GM12878 (cell line): ENCODE results near the gene TRIM58. TPM values are rescaled to one million over a fixed set of nuclear protein-coding genes. Genes with fewer than 3 reads are reported as not detected.

ENCODE experiments used
- ATAC-seq: fragments of 200-7000 bp; cut with Tn5 transposase; 3 replicates; pipeline ENCODE4 v1.9.1; 2020; ENCODE audit warnings: mild to moderate bottlenecking, moderate library complexity
- BruUV-seq: library from RNA; stranded (reverse); fragments of 400-500 nt; replicated peaks from 2 replicates; lab custom pipeline; 2021; lab: Mats Ljungman, UMichigan
- CTCF ChIA-PET: fragments of 300-600 bp; sonication (Branson Sonifier 250); formaldehyde crosslinking; extraction: SDS; loops from one replicate; lab custom pipeline; 2021; ENCODE audit warnings: inconsistent platforms; lab: Yijun Ruan, JAX
- POLR2A ChIA-PET: fragments of 350-600 bp; formaldehyde crosslinking; extraction: SDS; loops from one replicate; lab custom pipeline; 2021; ENCODE audit warnings: inconsistent platforms; lab: Charles Lee
- RAD21 ChIA-PET: fragments of 300-600 bp; sonication (Branson Sonifier 250); formaldehyde crosslinking; loops from one replicate; lab custom pipeline; 2023; ENCODE audit warnings: antibody characterized with exemption; ENCODE audit not compliant: unreplicated experiment; lab: Charles Lee
- SMC1A ChIA-PET: fragments of 300-600 bp; sonication (Branson Sonifier 250); formaldehyde crosslinking; loops from one replicate; lab custom pipeline; 2023; ENCODE audit not compliant: unreplicated experiment, uncharacterized antibody; lab: Charles Lee
- DNase-seq: peaks from one replicate; pipeline ENCODE4 v3.0.0-alpha.2; 2011; ENCODE audit warnings: low read depth, low spot score
- FAIRE-seq: peaks from 3 replicates; lab custom pipeline; 2011; peaks lifted over from hg19 to GRCh38; lab: Jason Lieb, UNC
- H2AFZ ChIP-seq: 2 replicates; pipeline ENCODE4 v1.6.0; 2011; ENCODE audit warnings: low read depth, low read length, control low read depth; ENCODE audit not compliant: control insufficient read depth
- H3K27ac ChIP-seq: 2 replicates; pipeline ENCODE4 v1.5.1; 2011; ENCODE audit warnings: control low read depth; ENCODE audit not compliant: control insufficient read depth, insufficient read depth
- H3K27me3 ChIP-seq, 2 experiments: replicated peaks in 1 of 2; 2 replicates each; pipeline versions ENCODE4 v1.6.0 to v1.6.1; 2011; ENCODE audit warnings: low read length in 1 of 2; ENCODE audit not compliant: control insufficient read depth in 2 of 2, insufficient read depth in 2 of 2
- H3K36me3 ChIP-seq, 2 experiments: 2 replicates each; pipeline ENCODE4 v1.5.1; 2011; ENCODE audit warnings: low read length in 1 of 2; ENCODE audit not compliant: control insufficient read depth in 2 of 2, insufficient read depth in 2 of 2
- H3K4me1 ChIP-seq: 2 replicates; pipeline ENCODE4 v1.6.1; 2011; ENCODE audit warnings: mild to moderate bottlenecking, low read length, moderate library complexity, mixed read lengths; ENCODE audit not compliant: control insufficient read depth, insufficient read depth
- H3K4me2 ChIP-seq: 2 replicates; pipeline ENCODE4 v1.6.0; 2011; ENCODE audit warnings: control low read depth; ENCODE audit not compliant: control insufficient read depth, insufficient read depth
- H3K4me3 ChIP-seq: fragments of 200-600 bp; sonication (generic); 2 replicates; pipeline ENCODE4 v1.5.1; 2016
- H3K79me2 ChIP-seq: 2 replicates; pipeline ENCODE4 v1.6.0; 2011; ENCODE audit warnings: low read length; ENCODE audit not compliant: control insufficient read depth, insufficient read depth
- H3K9ac ChIP-seq: 2 replicates; pipeline ENCODE4 v1.8.0; 2011; ENCODE audit warnings: low read length, control low read depth, mixed read lengths; ENCODE audit not compliant: control insufficient read depth, insufficient read depth
- H3K9me3 ChIP-seq: replicated peaks from 3 replicates; pipeline ENCODE4 v1.5.1; 2011; ENCODE audit warnings: mild to moderate bottlenecking, low read length; ENCODE audit not compliant: control insufficient read depth, insufficient read depth
- H4K20me1 ChIP-seq: 2 replicates; pipeline ENCODE4 v1.6.0; 2011; ENCODE audit not compliant: control insufficient read depth, insufficient read depth
- FOS ChIP-seq: IDR thresholded peaks from 3 replicates; pipeline ENCODE4 v1.6.1; 2011; ENCODE audit warnings: borderline replicate concordance; ENCODE audit not compliant: insufficient read length; ENCODE audit errors: extremely low read depth
- SIN3A ChIP-seq: IDR thresholded peaks from 2 replicates; pipeline ENCODE4 v1.6.1; 2012; ENCODE audit warnings: low read depth, low read length, improper control_type of control experiment
- SMAD1 ChIP-seq: fragments of 450-650 bp; IDR thresholded peaks from 2 replicates; pipeline ENCODE4 v1.6.1; 2018; ENCODE audit warnings: mild to moderate bottlenecking, low read depth; ENCODE audit not compliant: partially characterized antibody
- SUZ12 ChIP-seq: fragments of 200-600 bp; sonication (generic); IDR thresholded peaks from one replicate; pipeline ENCODE4 v1.6.1; 2018; ENCODE audit warnings: antibody characterized with exemption, mild to moderate bottlenecking; ENCODE audit not compliant: unreplicated experiment
- ZNF207 ChIP-seq: fragments of 450-650 bp; IDR thresholded peaks from 2 replicates; pipeline ENCODE4 v1.6.1; 2014; ENCODE audit warnings: antibody characterized with exemption, mild to moderate bottlenecking, borderline replicate concordance
- WGBS: methylation state at CpG from one replicate; pipeline ENCODE4 v1.1.6; 2016; ENCODE audit warnings: low lambda C conversion rate; ENCODE audit not compliant: insufficient replicate concordance, insufficient coverage; ENCODE audit errors: missing lambda C conversion rate; 5-methylcytosine and 5-hydroxymethylcytosine counted together
- in situ Hi-C: fragments of 300-500 bp; cut with MboI; formaldehyde crosslinking; loops from 9 replicates; pipeline ENCODE4 v1.14.3; 2018; ENCODE audit warnings: mixed read lengths
- intact Hi-C: fragments of 100-400 bp; cut with micrococcal nuclease; formaldehyde crosslinking; loops from one replicate; pipeline ENCODE4 v1.14.2; 2022; ENCODE audit not compliant: unreplicated experiment
- polyA plus RNA-seq, 11 experiments: library from polyadenylated mRNA; depleted of rRNA in 4 of 11; unstranded in 6 of 11; stranded (reverse) in 5 of 11; fragments of >200 nt; fragmentation: Nextera tagmentation in 4 of 11; fragmentation: Illumina TruSeq in 1 of 11; extraction: Ambion mirVana in 4 of 11; extraction: Trizol in 1 of 11; gene quantifications; 1 replicate in 1 of 11; 2 replicates in 10 of 11; pipeline versions ENCODE4 v1.2.1 to v1.2.3, GENCODE V29; 2011 to 2016; ENCODE audit warnings: inconsistent platforms in 2 of 11, missing spikeins in 2 of 11, low read depth in 1 of 11
- total RNA-seq, 4 experiments: library from RNA; depleted of rRNA in 3 of 4; stranded (reverse); fragments of >200 nt in 3 of 4; fragmentation: Illumina TruSeq in 1 of 4; extraction: Trizol in 1 of 4; gene quantifications; 2 replicates each; pipeline versions ENCODE4 v1.2.1 to v1.2.3, GENCODE V29; 2013 to 2021
- TF ChIP-seq, protein P1 (sequence below): IDR thresholded peaks from 2 replicates; pipeline ENCODE4 v1.6.1; 2011; ENCODE audit warnings: borderline replicate concordance, low read depth, mild to moderate bottlenecking, moderate library complexity, mixed read lengths, low read length; ENCODE audit not compliant: insufficient read depth; ENCODE audit errors: extremely low read length
- TF ChIP-seq, protein P2 (sequence below): fragments of 450-650 bp; IDR thresholded peaks from 2 replicates; pipeline ENCODE4 v1.6.1; 2016; ENCODE audit warnings: mild to moderate bottlenecking
- TF ChIP-seq, protein P3 (sequence below): fragments of 450-650 bp; IDR thresholded peaks from 2 replicates; pipeline ENCODE4 v1.6.1; 2014; ENCODE audit warnings: mild to moderate bottlenecking
- TF ChIP-seq, protein P4 (sequence below): fragments of 450-650 bp; formaldehyde crosslinking; IDR thresholded peaks from 2 replicates; pipeline ENCODE4 v1.4.0; 2022; ENCODE audit warnings: mild to moderate bottlenecking, moderate library complexity

Gene TRIM58
- total and polyA plus RNA-seq, 10 of the 15 experiments (the other 5 are each of a cell fraction or from before 2014, with no cell fraction given), result not detected

DNA sequence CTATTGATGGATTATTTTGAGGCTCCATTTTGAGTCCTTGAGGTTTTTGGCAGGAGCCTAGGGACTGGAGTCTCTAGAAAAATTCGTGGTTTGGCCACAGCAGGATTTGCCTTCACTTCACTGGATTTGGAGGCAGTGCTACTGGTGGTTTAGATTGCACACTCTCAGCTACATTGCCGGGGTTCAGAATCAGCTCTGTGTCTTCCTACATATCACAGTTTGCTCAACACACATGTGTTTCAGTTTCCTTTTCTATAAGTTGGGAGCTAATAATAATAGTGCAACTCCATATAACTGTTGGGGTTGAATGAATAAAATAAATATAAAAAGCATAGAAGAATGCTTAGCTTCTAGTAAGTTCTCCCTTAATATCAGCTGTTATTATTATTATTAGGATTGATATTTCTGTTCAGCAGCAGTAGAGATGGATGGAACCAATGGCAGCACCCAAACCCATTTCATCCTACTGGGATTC is 38.2 kb downstream of the TRIM58 start, which contains the start of gene OR2W3:
TSS of gene OR2W3 (plus strand) at position 425 of the 475 bp plus-strand sequence. CDS start at position 425, 0 bp downstream.
- ATAC-seq (no peak), DNase-seq (no peak), FAIRE-seq (no peak)
- TF ChIP-seq SMAD1 (no peak), SIN3A (no peak), FOS (no peak), SUZ12 (no peak), ZNF207 (no peak)
- TF ChIP-seq, protein P1, sequence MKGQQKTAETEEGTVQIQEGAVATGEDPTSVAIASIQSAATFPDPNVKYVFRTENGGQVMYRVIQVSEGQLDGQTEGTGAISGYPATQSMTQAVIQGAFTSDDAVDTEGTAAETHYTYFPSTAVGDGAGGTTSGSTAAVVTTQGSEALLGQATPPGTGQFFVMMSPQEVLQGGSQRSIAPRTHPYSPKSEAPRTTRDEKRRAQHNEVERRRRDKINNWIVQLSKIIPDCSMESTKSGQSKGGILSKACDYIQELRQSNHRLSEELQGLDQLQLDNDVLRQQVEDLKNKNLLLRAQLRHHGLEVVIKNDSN, result no peak
- TF ChIP-seq, protein P2, sequence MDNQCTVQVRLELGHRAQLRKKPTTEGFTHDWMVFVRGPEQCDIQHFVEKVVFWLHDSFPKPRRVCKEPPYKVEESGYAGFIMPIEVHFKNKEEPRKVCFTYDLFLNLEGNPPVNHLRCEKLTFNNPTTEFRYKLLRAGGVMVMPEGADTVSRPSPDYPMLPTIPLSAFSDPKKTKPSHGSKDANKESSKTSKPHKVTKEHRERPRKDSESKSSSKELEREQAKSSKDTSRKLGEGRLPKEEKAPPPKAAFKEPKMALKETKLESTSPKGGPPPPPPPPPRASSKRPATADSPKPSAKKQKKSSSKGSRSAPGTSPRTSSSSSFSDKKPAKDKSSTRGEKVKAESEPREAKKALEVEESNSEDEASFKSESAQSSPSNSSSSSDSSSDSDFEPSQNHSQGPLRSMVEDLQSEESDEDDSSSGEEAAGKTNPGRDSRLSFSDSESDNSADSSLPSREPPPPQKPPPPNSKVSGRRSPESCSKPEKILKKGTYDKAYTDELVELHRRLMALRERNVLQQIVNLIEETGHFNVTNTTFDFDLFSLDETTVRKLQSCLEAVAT, result no peak
- TF ChIP-seq, protein P3, sequence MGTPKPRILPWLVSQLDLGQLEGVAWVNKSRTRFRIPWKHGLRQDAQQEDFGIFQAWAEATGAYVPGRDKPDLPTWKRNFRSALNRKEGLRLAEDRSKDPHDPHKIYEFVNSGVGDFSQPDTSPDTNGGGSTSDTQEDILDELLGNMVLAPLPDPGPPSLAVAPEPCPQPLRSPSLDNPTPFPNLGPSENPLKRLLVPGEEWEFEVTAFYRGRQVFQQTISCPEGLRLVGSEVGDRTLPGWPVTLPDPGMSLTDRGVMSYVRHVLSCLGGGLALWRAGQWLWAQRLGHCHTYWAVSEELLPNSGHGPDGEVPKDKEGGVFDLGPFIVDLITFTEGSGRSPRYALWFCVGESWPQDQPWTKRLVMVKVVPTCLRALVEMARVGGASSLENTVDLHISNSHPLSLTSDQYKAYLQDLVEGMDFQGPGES, result no peak
- TF ChIP-seq, protein P4, sequence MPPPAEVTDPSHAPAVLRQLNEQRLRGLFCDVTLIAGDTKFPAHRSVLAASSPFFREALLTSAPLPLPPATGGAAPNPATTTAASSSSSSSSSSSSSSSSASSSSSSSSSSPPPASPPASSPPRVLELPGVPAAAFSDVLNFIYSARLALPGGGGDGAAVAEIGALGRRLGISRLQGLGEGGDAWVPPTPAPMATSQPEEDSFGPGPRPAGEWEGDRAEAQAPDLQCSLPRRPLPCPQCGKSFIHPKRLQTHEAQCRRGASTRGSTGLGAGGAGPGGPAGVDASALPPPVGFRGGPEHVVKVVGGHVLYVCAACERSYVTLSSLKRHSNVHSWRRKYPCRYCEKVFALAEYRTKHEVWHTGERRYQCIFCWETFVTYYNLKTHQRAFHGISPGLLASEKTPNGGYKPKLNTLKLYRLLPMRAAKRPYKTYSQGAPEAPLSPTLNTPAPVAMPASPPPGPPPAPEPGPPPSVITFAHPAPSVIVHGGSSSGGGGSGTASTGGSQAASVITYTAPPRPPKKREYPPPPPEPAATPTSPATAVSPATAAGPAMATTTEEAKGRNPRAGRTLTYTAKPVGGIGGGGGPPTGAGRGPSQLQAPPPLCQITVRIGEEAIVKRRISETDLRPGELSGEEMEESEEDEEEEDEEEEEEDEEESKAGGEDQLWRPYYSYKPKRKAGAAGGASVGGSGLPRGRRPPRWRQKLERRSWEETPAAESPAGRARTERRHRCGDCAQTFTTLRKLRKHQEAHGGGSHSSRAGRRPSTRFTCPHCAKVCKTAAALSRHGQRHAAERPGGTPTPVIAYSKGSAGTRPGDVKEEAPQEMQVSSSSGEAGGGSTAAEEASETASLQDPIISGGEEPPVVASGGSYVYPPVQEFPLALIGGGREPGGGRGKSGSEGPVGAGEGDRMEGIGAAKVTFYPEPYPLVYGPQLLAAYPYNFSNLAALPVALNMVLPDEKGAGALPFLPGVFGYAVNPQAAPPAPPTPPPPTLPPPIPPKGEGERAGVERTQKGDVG, result no peak
- RAD21 ChIA-PET, result no interaction called here
- Histone ChIP-seq H3K4me1 (no peaks in the 10 kb centered on the region), H3K27me3 (no peaks in the 10 kb centered on the region), H3K36me3 (no peaks in the 10 kb centered on the region), H3K9ac (no peak within 1 kb of the TSS), H3K79me2 (no peaks in the 10 kb centered on the region), H3K4me3 (no peak within 1 kb of the TSS), H3K4me2 (no peak within 1 kb of the TSS), H4K20me1 (no peaks in the 10 kb centered on the region), H3K27ac (no peak within 1 kb of the TSS), H3K9me3 (no peaks in the 10 kb centered on the region), H2AFZ (no peak within 1 kb of the TSS)
- CTCF ChIA-PET, result interaction anchor here (0.9 kb wide), 1 partner anchor 11 kb away, joined by 3 read pairs; no protein-coding TSS in a partner anchor
- SMC1A ChIA-PET, result interaction anchor here (1.2 kb wide), 1 partner anchor 11 kb away, joined by 4 read pairs; no protein-coding TSS in a partner anchor
- BruUV-seq, result no TSS peak
- WGBS, result 32% methylated on average over 2 of the region's 2 CpGs
- POLR2A ChIA-PET, result no interaction called here
- in situ Hi-C loops, result no loop called here
- intact Hi-C loops, result no loop called here
